Endothelial cell of umbilical vein (primary cell): ENCODE results near the gene CFAP57. TPM values are rescaled to one million over a fixed set of nuclear protein-coding genes. Genes with fewer than 3 reads are reported as not detected.

ENCODE experiments used
- BruUV-seq: library from RNA; stranded (reverse); fragments of 400-500 nt; replicated peaks from 2 replicates; lab custom pipeline; 2021; lab: Mats Ljungman, UMichigan
- CTCF ChIA-PET: fragments of 300-600, 350-600 bp; sonication (Branson Sonifier 250); formaldehyde crosslinking; loops from one replicate; lab custom pipeline; 2021; ENCODE audit warnings: antibody characterized with exemption, inconsistent platforms; lab: Charles Lee
- POLR2A ChIA-PET: fragments of 300-600, 350-600 bp; sonication (Branson Sonifier 250); formaldehyde crosslinking; loops from one replicate; lab custom pipeline; 2021; ENCODE audit warnings: antibody characterized with exemption, inconsistent platforms; lab: Charles Lee
- DNase-seq: peaks from one replicate; pipeline ENCODE4 v3.0.0-alpha.2; 2011; ENCODE audit warnings: low read depth, low spot score
- FAIRE-seq: peaks from 2 replicates; lab custom pipeline; 2011; peaks lifted over from hg19 to GRCh38; lab: Jason Lieb, UNC
- H2AFZ ChIP-seq: 2 replicates; pipeline ENCODE4 v1.6.0; 2012; ENCODE audit warnings: low read depth, low read length, control low read depth, inconsistent platforms
- H3K27ac ChIP-seq: 2 replicates; pipeline ENCODE4 v1.5.1; 2011; ENCODE audit warnings: low read depth, mild to moderate bottlenecking, control low read depth, low read length, moderate library complexity; ENCODE audit not compliant: insufficient read depth
- H3K27me3 ChIP-seq, 2 experiments: 2 replicates each; pipeline versions ENCODE4 v1.6.0 to v1.6.1; 2011; ENCODE audit warnings: low read length in 2 of 2, mixed read lengths in 1 of 2; ENCODE audit not compliant: control insufficient read depth in 2 of 2, insufficient read depth in 2 of 2
- H3K36me3 ChIP-seq, 2 experiments: 2 replicates in 1 of 2; 3 replicates in 1 of 2; pipeline ENCODE4 v1.5.1; 2011; ENCODE audit warnings: low read length in 2 of 2, mild to moderate bottlenecking in 1 of 2, moderate library complexity in 1 of 2; ENCODE audit not compliant: control insufficient read depth in 2 of 2, insufficient read depth in 2 of 2; ENCODE audit errors: extremely low read depth in 1 of 2
- H3K4me1 ChIP-seq: 3 replicates; pipeline ENCODE4 v1.5.1; 2011; ENCODE audit warnings: mild to moderate bottlenecking, low read length; ENCODE audit not compliant: control insufficient read depth, insufficient read depth; ENCODE audit errors: extremely low read depth
- H3K4me2 ChIP-seq: 2 replicates; pipeline ENCODE4 v1.6.1; 2011; ENCODE audit warnings: low read length, control low read depth, mixed read lengths; ENCODE audit not compliant: insufficient read depth
- H3K4me3 ChIP-seq, 3 experiments: fragments of 200-600 bp in 1 of 3; sonication (generic), shearing (Covaris generic) in 1 of 3; replicated peaks in 1 of 3; 2 replicates each; pipeline ENCODE4 v1.5.1; 2011 to 2016; ENCODE audit warnings: control low read depth in 3 of 3, low read length in 3 of 3, mild to moderate bottlenecking in 2 of 3, inconsistent platforms in 1 of 3, low read depth in 1 of 3, moderate library complexity in 1 of 3; ENCODE audit not compliant: insufficient read depth in 1 of 3
- H3K79me2 ChIP-seq: 2 replicates; pipeline ENCODE4 v1.6.0; 2012; ENCODE audit warnings: low read length, inconsistent platforms; ENCODE audit not compliant: control insufficient read depth, insufficient read depth
- H3K9ac ChIP-seq: replicated peaks from 2 replicates; pipeline ENCODE3; 2011; ENCODE audit warnings: low read length, control low read depth; ENCODE audit not compliant: insufficient read depth; ENCODE audit errors: extremely low read depth
- H3K9me1 ChIP-seq: replicated peaks from 3 replicates; pipeline ENCODE4 v1.6.0; 2011; ENCODE audit warnings: mild to moderate bottlenecking, low read length; ENCODE audit not compliant: control insufficient read depth, insufficient read depth; ENCODE audit errors: extremely low read depth
- H3K9me3 ChIP-seq: replicated peaks from 2 replicates; pipeline ENCODE4 v1.5.1; 2012; ENCODE audit warnings: low read length, inconsistent platforms; ENCODE audit not compliant: control insufficient read depth, insufficient read depth
- H4K20me1 ChIP-seq: replicated peaks from 2 replicates; pipeline ENCODE3; 2011; ENCODE audit warnings: mild to moderate bottlenecking, low read length; ENCODE audit not compliant: control insufficient read depth, insufficient read depth; ENCODE audit errors: extremely low read depth
- EZH2 ChIP-seq: IDR thresholded peaks from 2 replicates; pipeline ENCODE4 v1.6.1; 2012; ENCODE audit warnings: borderline replicate concordance, low read depth, mild to moderate bottlenecking, moderate library complexity, low read length, inconsistent platforms; ENCODE audit not compliant: severe bottlenecking
- FOS ChIP-seq: IDR thresholded peaks from 2 replicates; pipeline ENCODE4 v1.6.1; 2011; ENCODE audit warnings: mild to moderate bottlenecking, low read length, moderate library complexity, borderline replicate concordance; ENCODE audit not compliant: insufficient read depth
- GATA2 ChIP-seq: IDR thresholded peaks from 2 replicates; pipeline ENCODE4 v1.7.0; 2011; ENCODE audit warnings: low read depth, mild to moderate bottlenecking, moderate library complexity, mixed read lengths, low read length; ENCODE audit not compliant: insufficient read length, insufficient read depth
- JUN ChIP-seq: IDR thresholded peaks from 2 replicates; pipeline ENCODE4 v1.6.1; 2011; ENCODE audit warnings: borderline replicate concordance, low read depth; ENCODE audit not compliant: insufficient read length, insufficient read depth
- MYC ChIP-seq: IDR thresholded peaks from one replicate; pipeline ENCODE4 v1.6.1; 2011; ENCODE audit warnings: mild to moderate bottlenecking, low read depth, low read length
- POLR2A ChIP-seq: IDR thresholded peaks from 2 replicates; pipeline ENCODE4 v1.6.1; 2012; ENCODE audit warnings: low read depth, mild to moderate bottlenecking, control low read depth, low read length
- POLR2AphosphoS5 ChIP-seq: IDR thresholded peaks from 2 replicates; pipeline ENCODE4 v1.6.1; 2012; ENCODE audit warnings: low read depth, mild to moderate bottlenecking, control low read depth, low read length, moderate library complexity; ENCODE audit not compliant: insufficient read depth
- dilution Hi-C: fragments of 300-500 bp; cut with MboI; formaldehyde crosslinking; loops from one replicate; pipeline ENCODE4 v1.15.0; 2019; ENCODE audit warnings: low sequenced_read_pairs; ENCODE audit not compliant: extremely low pct_ligation_motif_present
- intact Hi-C: fragments of 100-400 bp; cut with micrococcal nuclease; formaldehyde crosslinking; loops from one replicate; pipeline ENCODE4 v1.10.0; 2022
- polyA plus RNA-seq, 4 experiments: library from polyadenylated mRNA; depleted of rRNA in 3 of 4; stranded (reverse) in 3 of 4; unstranded in 1 of 4; fragments of >200 nt; gene quantifications; 2 replicates each; pipeline versions ENCODE4 v1.2.1 to v1.2.3, GENCODE V29; 2011 to 2012; ENCODE audit warnings: missing spikeins in 1 of 4
- total RNA-seq: library from RNA; stranded (reverse); gene quantifications from 2 replicates; pipeline ENCODE4 v1.2.3, GENCODE V29; 2021
- TF ChIP-seq, protein P1 (sequence below), 2 donors: IDR thresholded peaks; 1 replicate in 1 of 2; 2 replicates in 1 of 2; pipeline ENCODE4 v1.5.1; 2011; ENCODE audit warnings: low read length in 2 of 2, mild to moderate bottlenecking in 2 of 2, moderate library complexity in 2 of 2, control low read depth in 1 of 2, inconsistent platforms in 1 of 2, low read depth in 1 of 2; ENCODE audit not compliant: insufficient read depth in 1 of 2; ENCODE audit errors: extremely low read depth in 1 of 2
- TF ChIP-seq, protein P2 (sequence below): IDR thresholded peaks from 2 replicates; pipeline ENCODE4 v1.6.1; 2011; ENCODE audit not compliant: insufficient read depth, insufficient read length

The CFAP57 gene
- total and polyA plus RNA-seq, 2 donors (not counting 3 experiments of a cell fraction or from before 2014, with no cell fraction given), result 0.88 to 0.91 TPM

DNA sequence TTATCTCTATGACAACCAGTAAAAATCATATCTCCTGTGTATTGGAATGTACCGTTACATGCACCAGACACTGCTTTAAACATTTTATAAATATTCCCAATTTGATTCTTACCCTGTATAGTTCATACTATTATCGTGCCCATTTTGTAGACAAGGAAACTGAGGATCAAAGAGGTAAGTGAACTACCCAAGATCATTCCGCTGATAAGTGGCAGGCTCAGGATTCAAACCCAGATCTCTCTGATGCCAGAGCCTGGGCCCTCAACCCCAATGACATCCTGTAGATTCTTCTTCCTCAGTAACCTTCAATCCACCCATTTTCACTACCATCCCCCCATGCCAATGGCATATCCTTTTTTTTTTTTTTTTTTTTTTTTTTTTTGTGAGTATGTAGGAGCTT lies 12.3 kb downstream of the CFAP57 start:
- no peak for FAIRE-seq

DNA sequence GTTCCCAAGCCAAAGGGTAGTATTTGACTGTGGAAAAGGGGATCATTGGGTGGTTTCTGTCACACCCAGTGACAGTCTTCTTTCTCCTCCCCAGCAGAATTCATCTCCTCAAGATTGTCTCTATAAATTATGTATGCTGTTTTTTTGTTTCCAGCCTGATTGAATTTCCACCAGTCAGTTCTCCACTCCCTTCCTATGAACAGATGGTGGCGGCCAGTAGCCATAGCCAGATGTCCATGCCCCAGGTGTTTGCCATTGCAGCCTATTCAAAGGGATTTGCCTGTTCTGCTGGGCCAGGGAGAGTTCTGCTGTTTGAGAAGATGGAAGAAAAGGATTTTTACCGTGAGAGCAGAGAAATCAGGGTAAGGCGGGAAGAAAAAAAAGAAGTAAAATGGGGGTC lies 12.9 kb downstream of the CFAP57 start:
- no peak overlapping the region for H3K27ac ChIP-seq
- DNase-seq (no peak), FAIRE-seq (no peak)
- BruUV-seq, result no TSS peak
- no peak overlapping the region for H3K4me2 ChIP-seq
- H3K9ac ChIP-seq, result no peak overlapping the region
- no peaks in the 10 kb centered on the region for H4K20me1 ChIP-seq
- intact Hi-C loops, result no loop called here
- no peak for TF ChIP-seq FOS
- no peak for TF ChIP-seq POLR2AphosphoS5
- TF ChIP-seq GATA2, result no peak
- TF ChIP-seq, protein P1, sequence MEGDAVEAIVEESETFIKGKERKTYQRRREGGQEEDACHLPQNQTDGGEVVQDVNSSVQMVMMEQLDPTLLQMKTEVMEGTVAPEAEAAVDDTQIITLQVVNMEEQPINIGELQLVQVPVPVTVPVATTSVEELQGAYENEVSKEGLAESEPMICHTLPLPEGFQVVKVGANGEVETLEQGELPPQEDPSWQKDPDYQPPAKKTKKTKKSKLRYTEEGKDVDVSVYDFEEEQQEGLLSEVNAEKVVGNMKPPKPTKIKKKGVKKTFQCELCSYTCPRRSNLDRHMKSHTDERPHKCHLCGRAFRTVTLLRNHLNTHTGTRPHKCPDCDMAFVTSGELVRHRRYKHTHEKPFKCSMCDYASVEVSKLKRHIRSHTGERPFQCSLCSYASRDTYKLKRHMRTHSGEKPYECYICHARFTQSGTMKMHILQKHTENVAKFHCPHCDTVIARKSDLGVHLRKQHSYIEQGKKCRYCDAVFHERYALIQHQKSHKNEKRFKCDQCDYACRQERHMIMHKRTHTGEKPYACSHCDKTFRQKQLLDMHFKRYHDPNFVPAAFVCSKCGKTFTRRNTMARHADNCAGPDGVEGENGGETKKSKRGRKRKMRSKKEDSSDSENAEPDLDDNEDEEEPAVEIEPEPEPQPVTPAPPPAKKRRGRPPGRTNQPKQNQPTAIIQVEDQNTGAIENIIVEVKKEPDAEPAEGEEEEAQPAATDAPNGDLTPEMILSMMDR (IDR thresholded peaks at IDR 0.05; ENCODE audit: extremely low read depth in 1 of 2, insufficient read depth in 1 of 2, low read depth in 1 of 2, low read length in 2 of 2), result no peak
- no peak for TF ChIP-seq POLR2A
- TF ChIP-seq, protein P2, sequence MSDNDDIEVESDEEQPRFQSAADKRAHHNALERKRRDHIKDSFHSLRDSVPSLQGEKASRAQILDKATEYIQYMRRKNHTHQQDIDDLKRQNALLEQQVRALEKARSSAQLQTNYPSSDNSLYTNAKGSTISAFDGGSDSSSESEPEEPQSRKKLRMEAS, result no peak
- no peak for TF ChIP-seq JUN
- TF ChIP-seq EZH2, result no peak
- no peak for TF ChIP-seq MYC
- no peaks in the 10 kb centered on the region for H3K79me2 ChIP-seq
- no peaks in the 10 kb centered on the region for H3K4me1 ChIP-seq
- H3K36me3 ChIP-seq, result no peaks in the 10 kb centered on the region
- H3K4me3 ChIP-seq, result no peak overlapping the region
- no peaks in the 10 kb centered on the region for H3K9me3 ChIP-seq
- H2AFZ ChIP-seq, result no peak overlapping the region
- dilution Hi-C loops, result no loop called here
- peaks cover 0 to 4% of the 10 kb centered on the region in 2 experiments for H3K27me3 ChIP-seq
- ChIA-PET POLR2A (no interaction called here), CTCF (interaction anchor here (1.0 kb wide), 1 partner anchor 13 kb away, joined by 4 read pairs; no protein-coding TSS in a partner anchor)
- no peaks in the 10 kb centered on the region for H3K9me1 ChIP-seq

More for the DNA sequence above, 12.3 kb downstream of the CFAP57 start:
- ChIA-PET CTCF (interaction anchor here (1.0 kb wide), 1 partner anchor 14 kb away, joined by 4 read pairs; no protein-coding TSS in a partner anchor), POLR2A (no interaction called here)
- BruUV-seq, result no TSS peak
- TF ChIP-seq POLR2A, result no peak
- TF ChIP-seq MYC, result no peak
- H3K79me2 ChIP-seq, result no peaks in the 10 kb centered on the region
- dilution Hi-C loops (no loop called here), intact Hi-C loops (no loop called here)
- no peaks in the 10 kb centered on the region for H4K20me1 ChIP-seq
- no peak overlapping the region for H3K4me3 ChIP-seq
- no peak overlapping the region for H3K27ac ChIP-seq
- H3K27me3 ChIP-seq, result peaks cover 0 to 4% of the 10 kb centered on the region in 2 experiments
- H3K36me3 ChIP-seq, result no peaks in the 10 kb centered on the region
- no peaks in the 10 kb centered on the region for H3K9me1 ChIP-seq
- H3K4me2 ChIP-seq, result no peak overlapping the region
- no peak overlapping the region for H3K9ac ChIP-seq
- no peak overlapping the region for H2AFZ ChIP-seq
- DNase-seq, result no peak
- no peaks in the 10 kb centered on the region for H3K9me3 ChIP-seq
- H3K4me1 ChIP-seq, result no peaks in the 10 kb centered on the region
